GM12878 (cell line): ENCODE data around the gene SYTL2. TPM values are rescaled to one million over a fixed set of nuclear protein-coding genes. Genes with fewer than 3 reads are reported as not detected.

Experiments used
- ATAC-seq: fragments of 200-7000 bp; cut with Tn5 transposase; 3 replicates; pipeline ENCODE4 v1.9.1; 2020; ENCODE audit warnings: mild to moderate bottlenecking, moderate library complexity
- BruUV-seq: library from RNA; stranded (reverse); fragments of 400-500 nt; replicated peaks from 2 replicates; lab custom pipeline; 2021; lab: Mats Ljungman, UMichigan
- CTCF ChIA-PET: fragments of 300-600 bp; sonication (Branson Sonifier 250); formaldehyde crosslinking; extraction: SDS; loops from one replicate; lab custom pipeline; 2021; ENCODE audit warnings: inconsistent platforms; lab: Yijun Ruan, JAX
- POLR2A ChIA-PET: fragments of 350-600 bp; formaldehyde crosslinking; extraction: SDS; loops from one replicate; lab custom pipeline; 2021; ENCODE audit warnings: inconsistent platforms; lab: Charles Lee
- RAD21 ChIA-PET: fragments of 300-600 bp; sonication (Branson Sonifier 250); formaldehyde crosslinking; loops from one replicate; lab custom pipeline; 2023; ENCODE audit warnings: antibody characterized with exemption; ENCODE audit not compliant: unreplicated experiment; lab: Charles Lee
- SMC1A ChIA-PET: fragments of 300-600 bp; sonication (Branson Sonifier 250); formaldehyde crosslinking; loops from one replicate; lab custom pipeline; 2023; ENCODE audit not compliant: unreplicated experiment, uncharacterized antibody; lab: Charles Lee
- DNase-seq: peaks from one replicate; pipeline ENCODE4 v3.0.0-alpha.2; 2011; ENCODE audit warnings: low read depth, low spot score
- FAIRE-seq: peaks from 3 replicates; lab custom pipeline; 2011; peaks lifted over from hg19 to GRCh38; lab: Jason Lieb, UNC
- H2AFZ ChIP-seq: 2 replicates; pipeline ENCODE4 v1.6.0; 2011; ENCODE audit warnings: low read depth, low read length, control low read depth; ENCODE audit not compliant: control insufficient read depth
- H3K27ac ChIP-seq: 2 replicates; pipeline ENCODE4 v1.5.1; 2011; ENCODE audit warnings: control low read depth; ENCODE audit not compliant: control insufficient read depth, insufficient read depth
- H3K27me3 ChIP-seq, 2 experiments: replicated peaks in 1 of 2; 2 replicates each; pipeline versions ENCODE4 v1.6.0 to v1.6.1; 2011; ENCODE audit warnings: low read length in 1 of 2; ENCODE audit not compliant: control insufficient read depth in 2 of 2, insufficient read depth in 2 of 2
- H3K36me3 ChIP-seq, 2 experiments: 2 replicates each; pipeline ENCODE4 v1.5.1; 2011; ENCODE audit warnings: low read length in 1 of 2; ENCODE audit not compliant: control insufficient read depth in 2 of 2, insufficient read depth in 2 of 2
- H3K4me1 ChIP-seq: 2 replicates; pipeline ENCODE4 v1.6.1; 2011; ENCODE audit warnings: mild to moderate bottlenecking, low read length, moderate library complexity, mixed read lengths; ENCODE audit not compliant: control insufficient read depth, insufficient read depth
- H3K4me2 ChIP-seq: 2 replicates; pipeline ENCODE4 v1.6.0; 2011; ENCODE audit warnings: control low read depth; ENCODE audit not compliant: control insufficient read depth, insufficient read depth
- H3K4me3 ChIP-seq: fragments of 200-600 bp; sonication (generic); 2 replicates; pipeline ENCODE4 v1.5.1; 2016
- H3K79me2 ChIP-seq: 2 replicates; pipeline ENCODE4 v1.6.0; 2011; ENCODE audit warnings: low read length; ENCODE audit not compliant: control insufficient read depth, insufficient read depth
- H3K9ac ChIP-seq: 2 replicates; pipeline ENCODE4 v1.8.0; 2011; ENCODE audit warnings: low read length, control low read depth, mixed read lengths; ENCODE audit not compliant: control insufficient read depth, insufficient read depth
- H3K9me3 ChIP-seq: replicated peaks from 3 replicates; pipeline ENCODE4 v1.5.1; 2011; ENCODE audit warnings: mild to moderate bottlenecking, low read length; ENCODE audit not compliant: control insufficient read depth, insufficient read depth
- H4K20me1 ChIP-seq: 2 replicates; pipeline ENCODE4 v1.6.0; 2011; ENCODE audit not compliant: control insufficient read depth, insufficient read depth
- BCL3 ChIP-seq: IDR thresholded peaks from 2 replicates; pipeline ENCODE4 v1.6.1; 2011; ENCODE audit warnings: borderline replicate concordance, low read depth, mild to moderate bottlenecking, moderate library complexity, low read length; ENCODE audit not compliant: insufficient read depth, poor library complexity, severe bottlenecking
- BHLHE40 ChIP-seq, 2 experiments: fragments of 450-650 bp in 1 of 2; IDR thresholded peaks; 2 replicates each; pipeline ENCODE4 v1.6.1; 2011 to 2017; ENCODE audit warnings: low read depth in 2 of 2, borderline replicate concordance in 1 of 2, improper control_type of control experiment in 1 of 2, low read length in 1 of 2, mild to moderate bottlenecking in 1 of 2
- BRCA1 ChIP-seq: IDR thresholded peaks from 2 replicates; pipeline ENCODE4 v1.6.1; 2011; ENCODE audit warnings: low read depth, low read length, improper control_type of control experiment
- CHD2 ChIP-seq: IDR thresholded peaks from 2 replicates; pipeline ENCODE4 v1.6.1; 2011; ENCODE audit warnings: low read depth, low read length, improper control_type of control experiment, borderline replicate concordance
- CREB1 ChIP-seq: IDR thresholded peaks from 2 replicates; pipeline ENCODE4 v1.6.1; 2012; ENCODE audit warnings: low read depth, mild to moderate bottlenecking, inconsistent platforms
- DPF2 ChIP-seq: fragments of 450-650 bp; IDR thresholded peaks from 2 replicates; pipeline ENCODE4 v1.6.1; 2017; ENCODE audit warnings: mild to moderate bottlenecking
- GATAD2B ChIP-seq: fragments of 450-650 bp; conservative IDR thresholded peaks from 2 replicates; pipeline ENCODE4 v1.6.1; 2017; ENCODE audit warnings: low read depth, mild to moderate bottlenecking, moderate library complexity
- IKZF1 ChIP-seq: fragments of 450-650 bp; conservative IDR thresholded peaks from 2 replicates; pipeline ENCODE4 v1.6.1; 2017; ENCODE audit warnings: antibody characterized with exemption, mild to moderate bottlenecking
- IKZF2 ChIP-seq, 2 experiments: fragments of 450-650 bp; IDR thresholded peaks; 2 replicates each; pipeline ENCODE4 v1.6.1; 2017; ENCODE audit warnings: mild to moderate bottlenecking in 2 of 2, moderate library complexity in 2 of 2
- LARP7 ChIP-seq: fragments of 450-650 bp; IDR thresholded peaks from 2 replicates; pipeline ENCODE4 v1.6.1; 2017; ENCODE audit warnings: mild to moderate bottlenecking
- MXI1 ChIP-seq: fragments of 150-350 bp; IDR thresholded peaks from 2 replicates; pipeline ENCODE4 v1.6.1; 2011; ENCODE audit warnings: low read depth, mild to moderate bottlenecking, inconsistent platforms, low read length, improper control_type of control experiment
- NBN ChIP-seq: fragments of 450-650 bp; IDR thresholded peaks from 2 replicates; pipeline ENCODE4 v1.6.1; 2016
- NR2F1 ChIP-seq: fragments of 450-650 bp; conservative IDR thresholded peaks from 2 replicates; pipeline ENCODE4 v1.6.1; 2017; ENCODE audit warnings: mild to moderate bottlenecking
- NRF1 ChIP-seq: conservative IDR thresholded peaks from 2 replicates; pipeline ENCODE4 v1.6.1; 2011; ENCODE audit warnings: mild to moderate bottlenecking, low read depth, low read length, improper control_type of control experiment
- POLR2A ChIP-seq: IDR thresholded peaks from 2 replicates; pipeline ENCODE4 v1.6.1; 2011; ENCODE audit warnings: low read depth, mild to moderate bottlenecking, low read length
- POLR2AphosphoS5 ChIP-seq: IDR thresholded peaks from 2 replicates; pipeline ENCODE4 v1.6.1; 2011; ENCODE audit warnings: mild to moderate bottlenecking, low read length, inconsistent platforms
- TAF1 ChIP-seq: IDR thresholded peaks from 2 replicates; pipeline ENCODE4 v1.6.1; 2011; ENCODE audit warnings: mild to moderate bottlenecking, low read depth, low read length, borderline replicate concordance
- WGBS: methylation state at CpG from one replicate; pipeline ENCODE4 v1.1.6; 2016; ENCODE audit warnings: low lambda C conversion rate; ENCODE audit not compliant: insufficient replicate concordance, insufficient coverage; ENCODE audit errors: missing lambda C conversion rate; 5-methylcytosine and 5-hydroxymethylcytosine counted together
- in situ Hi-C: fragments of 300-500 bp; cut with MboI; formaldehyde crosslinking; loops from 9 replicates; pipeline ENCODE4 v1.14.3; 2018; ENCODE audit warnings: mixed read lengths
- intact Hi-C: fragments of 100-400 bp; cut with micrococcal nuclease; formaldehyde crosslinking; loops from one replicate; pipeline ENCODE4 v1.14.2; 2022; ENCODE audit not compliant: unreplicated experiment
- polyA plus RNA-seq, 11 experiments: library from polyadenylated mRNA; depleted of rRNA in 4 of 11; unstranded in 6 of 11; stranded (reverse) in 5 of 11; fragments of >200 nt; fragmentation: Nextera tagmentation in 4 of 11; fragmentation: Illumina TruSeq in 1 of 11; extraction: Ambion mirVana in 4 of 11; extraction: Trizol in 1 of 11; gene quantifications; 1 replicate in 1 of 11; 2 replicates in 10 of 11; pipeline versions ENCODE4 v1.2.1 to v1.2.3, GENCODE V29; 2011 to 2016; ENCODE audit warnings: inconsistent platforms in 2 of 11, missing spikeins in 2 of 11, low read depth in 1 of 11
- total RNA-seq, 4 experiments: library from RNA; depleted of rRNA in 3 of 4; stranded (reverse); fragments of >200 nt in 3 of 4; fragmentation: Illumina TruSeq in 1 of 4; extraction: Trizol in 1 of 4; gene quantifications; 2 replicates each; pipeline versions ENCODE4 v1.2.1 to v1.2.3, GENCODE V29; 2013 to 2021
- TF ChIP-seq, protein P1 (sequence below): fragments of 450-650 bp; IDR thresholded peaks from 2 replicates; pipeline ENCODE4 v1.6.1; 2016; ENCODE audit warnings: mild to moderate bottlenecking, moderate library complexity, borderline replicate concordance

SYTL2 gene
- total and polyA plus RNA-seq, 10 of the 15 experiments (the other 5 are each of a cell fraction or from before 2014, with no cell fraction given) = 0.02 to 1.4 (median 0.31) TPM; not detected in 2

DNA sequence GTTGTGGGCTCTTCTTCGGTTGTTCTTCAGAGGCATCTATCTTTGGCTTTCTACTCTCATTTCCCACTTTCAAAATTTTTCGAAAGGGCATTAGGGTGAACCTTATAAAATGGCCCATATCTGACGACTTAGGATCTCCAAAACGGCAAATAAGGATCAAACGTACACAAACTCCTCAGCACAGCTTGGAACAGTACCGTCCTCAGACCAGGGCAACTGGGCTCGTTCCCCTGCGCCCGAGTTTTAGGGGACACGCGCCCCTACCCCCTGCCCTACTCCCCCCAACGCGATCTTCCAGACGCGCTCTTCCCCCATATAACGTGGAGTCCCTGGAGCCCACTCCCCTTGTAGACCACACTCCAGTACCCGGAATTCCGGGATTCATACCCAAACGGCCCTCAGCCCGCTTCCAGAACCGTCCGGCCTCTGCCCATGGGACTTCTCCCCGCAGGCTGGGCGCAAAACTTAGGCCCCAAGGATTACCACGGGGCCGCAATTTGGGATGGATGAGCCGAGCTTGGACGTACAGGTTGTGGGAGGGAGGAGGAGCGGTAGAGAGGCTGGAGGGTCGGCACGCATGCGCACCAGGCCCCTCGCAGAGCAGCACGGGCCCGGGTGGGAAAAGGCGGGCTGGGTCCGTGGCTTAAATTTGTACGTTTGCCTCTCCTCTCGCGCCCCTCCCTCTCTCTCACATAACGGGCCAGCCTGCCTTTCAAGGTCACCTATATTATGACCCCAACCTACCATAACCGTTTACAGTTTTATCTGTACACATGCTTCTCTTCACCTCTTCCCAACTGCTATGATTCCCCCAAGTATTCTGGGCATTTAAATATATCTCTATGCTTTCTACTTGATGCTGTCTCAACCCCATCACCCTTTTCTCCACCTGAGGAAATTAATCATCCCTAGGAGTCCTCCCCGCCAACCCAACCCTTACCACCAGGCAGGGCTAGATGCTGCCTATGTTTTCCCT, 128.3 kb downstream of the SYTL2 start:
- Histone ChIP-seq H3K9ac (peak overlapping the region; percentile 66), H3K27me3 (0 out of 4 replicates have a peak, but pooled peaks cover 0 to 3% of the 10 kb centered on the region in 2 experiments), H3K4me3 (peak overlapping the region; percentile 95), H2AFZ (peak overlapping the region; percentile 93), H3K4me1 (peaks cover 5% of the 10 kb centered on the region; the same call in 1 of the 2 replicates), H3K79me2 (no peaks in the 10 kb centered on the region), H3K36me3 (no peaks in the 10 kb centered on the region), H3K4me2 (peak overlapping the region; percentile 55), H3K9me3 (no peaks in the 10 kb centered on the region; the same call in 2 of the 3 replicates), H3K27ac (peak overlapping the region; percentile 47), H4K20me1 (no peaks in the 10 kb centered on the region)
- ATAC-seq (peak; percentile 95), FAIRE-seq (peak; percentile 79), DNase-seq (no peak)
- TSS peak; percentile 47 for BruUV-seq
- intact Hi-C loops (no loop called here), in situ Hi-C loops (no loop called here)
- 3% methylated on average over 31 of the region's 43 CpGs for WGBS
- SMC1A ChIA-PET = interaction anchor here (1.0 to 1.5 kb wide), 2 partner anchors 88 to 342 kb away, joined by 3 to 4 read pairs; no protein-coding TSS in a partner anchor
- CTCF ChIA-PET = interaction anchor here (3.4 to 4.7 kb wide), 2 partner anchors 10 to 14 kb away, joined by 8 to 27 read pairs; no protein-coding TSS in a partner anchor
- POLR2A ChIA-PET = interaction anchor here (1.0 to 1.4 kb wide), 2 partner anchors 30 to 35 kb away, joined by 3 to 4 read pairs; partner anchors contain the start of gene TMEM126A
- RAD21 ChIA-PET = no interaction called here
- TF ChIP-seq POLR2AphosphoS5 (peak; percentile 47; the same call in 1 of the 2 replicates), IKZF2 (IDR thresholded peaks at IDR 0.05) (0 out of 4 replicates have a peak, but pooled peaks of 1 of the 2 experiments have one; percentile 8), NR2F1 (0 out of 2 replicates have a peak, but pooled peaks have one; percentile 22), CREB1 (no peak), MXI1 (no peak), TAF1 (0 out of 2 replicates have a peak, but pooled peaks have one; percentile 28), CHD2 (0 out of 2 replicates have a peak, but pooled peaks have one; percentile 20), NRF1 (peak; percentile 80), NBN (no peak), BCL3 (no peak), LARP7 (0 out of 2 replicates have a peak, but pooled peaks have one; percentile 27), BHLHE40 (IDR thresholded peaks at IDR 0.05; ENCODE audit: borderline replicate concordance in 1 of 2, low read depth in 2 of 2, low read length in 1 of 2) (peak; percentile 13 to 61; a peak in 2 of 4 replicates), GATAD2B (no peak), IKZF1 (peak; percentile 35; the same call in 1 of the 2 replicates), DPF2 (0 out of 2 replicates have a peak, but pooled peaks have one; percentile 16), POLR2A (peak; percentile 72), BRCA1 (no peak)
- TF ChIP-seq, protein P1, sequence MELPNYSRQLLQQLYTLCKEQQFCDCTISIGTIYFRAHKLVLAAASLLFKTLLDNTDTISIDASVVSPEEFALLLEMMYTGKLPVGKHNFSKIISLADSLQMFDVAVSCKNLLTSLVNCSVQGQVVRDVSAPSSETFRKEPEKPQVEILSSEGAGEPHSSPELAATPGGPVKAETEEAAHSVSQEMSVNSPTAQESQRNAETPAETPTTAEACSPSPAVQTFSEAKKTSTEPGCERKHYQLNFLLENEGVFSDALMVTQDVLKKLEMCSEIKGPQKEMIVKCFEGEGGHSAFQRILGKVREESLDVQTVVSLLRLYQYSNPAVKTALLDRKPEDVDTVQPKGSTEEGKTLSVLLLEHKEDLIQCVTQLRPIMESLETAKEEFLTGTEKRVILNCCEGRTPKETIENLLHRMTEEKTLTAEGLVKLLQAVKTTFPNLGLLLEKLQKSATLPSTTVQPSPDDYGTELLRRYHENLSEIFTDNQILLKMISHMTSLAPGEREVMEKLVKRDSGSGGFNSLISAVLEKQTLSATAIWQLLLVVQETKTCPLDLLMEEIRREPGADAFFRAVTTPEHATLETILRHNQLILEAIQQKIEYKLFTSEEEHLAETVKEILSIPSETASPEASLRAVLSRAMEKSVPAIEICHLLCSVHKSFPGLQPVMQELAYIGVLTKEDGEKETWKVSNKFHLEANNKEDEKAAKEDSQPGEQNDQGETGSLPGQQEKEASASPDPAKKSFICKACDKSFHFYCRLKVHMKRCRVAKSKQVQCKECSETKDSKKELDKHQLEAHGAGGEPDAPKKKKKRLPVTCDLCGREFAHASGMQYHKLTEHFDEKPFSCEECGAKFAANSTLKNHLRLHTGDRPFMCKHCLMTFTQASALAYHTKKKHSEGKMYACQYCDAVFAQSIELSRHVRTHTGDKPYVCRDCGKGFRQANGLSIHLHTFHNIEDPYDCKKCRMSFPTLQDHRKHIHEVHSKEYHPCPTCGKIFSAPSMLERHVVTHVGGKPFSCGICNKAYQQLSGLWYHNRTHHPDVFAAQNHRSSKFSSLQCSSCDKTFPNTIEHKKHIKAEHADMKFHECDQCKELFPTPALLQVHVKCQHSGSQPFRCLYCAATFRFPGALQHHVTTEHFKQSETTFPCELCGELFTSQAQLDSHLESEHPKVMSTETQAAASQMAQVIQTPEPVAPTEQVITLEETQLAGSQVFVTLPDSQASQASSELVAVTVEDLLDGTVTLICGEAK = 0 out of 2 replicates have a peak, but pooled peaks have one; percentile 22
